Measurements from ENCODE around the gene CETP.

DNA sequence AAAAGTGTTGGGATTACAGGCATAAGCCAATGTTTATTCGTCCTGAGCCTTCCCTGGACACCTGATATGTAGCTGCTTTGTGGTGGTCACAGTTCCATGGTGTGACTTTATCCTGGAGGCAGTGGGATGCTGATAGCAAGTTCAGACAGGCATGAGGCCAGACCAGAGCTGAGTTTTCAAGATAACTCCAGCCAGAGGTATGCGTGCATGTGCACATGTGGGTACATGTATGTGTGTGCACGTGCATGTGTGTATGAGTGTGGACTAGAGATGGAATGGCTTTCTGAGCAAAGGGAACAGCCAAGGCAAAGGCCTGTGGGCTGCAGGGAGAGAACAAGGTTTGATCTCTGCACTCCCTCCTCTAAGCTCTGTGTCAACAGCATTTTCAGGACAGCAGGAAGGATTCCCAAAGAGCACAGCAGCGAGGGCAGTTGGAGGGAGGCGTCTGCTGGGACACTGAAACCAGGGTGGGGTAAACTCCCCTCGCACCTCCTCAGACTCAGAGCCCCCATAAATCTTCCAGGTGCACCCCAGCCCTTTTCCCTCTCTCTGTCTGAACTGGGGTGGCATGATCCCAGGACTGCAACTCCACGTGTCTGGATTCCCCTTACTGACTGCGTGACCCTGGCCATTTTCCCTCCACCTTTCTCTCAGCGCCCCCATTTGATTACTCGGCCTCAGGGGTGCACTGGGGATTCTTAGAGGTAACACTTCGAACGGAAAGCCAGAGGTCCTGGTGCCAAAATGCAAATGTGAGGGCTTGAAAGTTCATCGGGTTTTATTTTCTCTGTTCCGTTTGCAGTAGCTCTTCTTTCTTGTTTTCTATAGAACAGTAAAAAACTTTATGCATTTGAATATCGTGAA lies 42.9 kb downstream of the CETP start:
- no peak for TF ChIP-seq POLR2A (IDR thresholded peaks at IDR 0.05)
- TF ChIP-seq, protein P1, sequence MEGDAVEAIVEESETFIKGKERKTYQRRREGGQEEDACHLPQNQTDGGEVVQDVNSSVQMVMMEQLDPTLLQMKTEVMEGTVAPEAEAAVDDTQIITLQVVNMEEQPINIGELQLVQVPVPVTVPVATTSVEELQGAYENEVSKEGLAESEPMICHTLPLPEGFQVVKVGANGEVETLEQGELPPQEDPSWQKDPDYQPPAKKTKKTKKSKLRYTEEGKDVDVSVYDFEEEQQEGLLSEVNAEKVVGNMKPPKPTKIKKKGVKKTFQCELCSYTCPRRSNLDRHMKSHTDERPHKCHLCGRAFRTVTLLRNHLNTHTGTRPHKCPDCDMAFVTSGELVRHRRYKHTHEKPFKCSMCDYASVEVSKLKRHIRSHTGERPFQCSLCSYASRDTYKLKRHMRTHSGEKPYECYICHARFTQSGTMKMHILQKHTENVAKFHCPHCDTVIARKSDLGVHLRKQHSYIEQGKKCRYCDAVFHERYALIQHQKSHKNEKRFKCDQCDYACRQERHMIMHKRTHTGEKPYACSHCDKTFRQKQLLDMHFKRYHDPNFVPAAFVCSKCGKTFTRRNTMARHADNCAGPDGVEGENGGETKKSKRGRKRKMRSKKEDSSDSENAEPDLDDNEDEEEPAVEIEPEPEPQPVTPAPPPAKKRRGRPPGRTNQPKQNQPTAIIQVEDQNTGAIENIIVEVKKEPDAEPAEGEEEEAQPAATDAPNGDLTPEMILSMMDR (IDR thresholded peaks at IDR 0.05) = no peak
- TF ChIP-seq EP300 (IDR thresholded peaks at IDR 0.05) = no peak
